GM18505 (cell line): Measurements from ENCODE around the gene ITGB1BP2.
"Not testable (repeated sequence)": the region's sequence is repeated elsewhere in the genome, so short reads cannot be mapped to it uniquely, and the experiment has no call there.

ENCODE experiments used
- ATAC-seq: cut with Tn5 transposase; IDR thresholded peaks from one replicate; pipeline ENCODE4 v1.9.1; 2021; ENCODE audit not compliant: unreplicated experiment
- POLR2A ChIP-seq: IDR thresholded peaks from 4 replicates; pipeline ENCODE4 v1.6.1; 2011; ENCODE audit warnings: borderline replicate concordance; ENCODE audit not compliant: insufficient read depth, insufficient read length; ENCODE audit errors: extremely low read depth

The ITGB1BP2 gene

DNA sequence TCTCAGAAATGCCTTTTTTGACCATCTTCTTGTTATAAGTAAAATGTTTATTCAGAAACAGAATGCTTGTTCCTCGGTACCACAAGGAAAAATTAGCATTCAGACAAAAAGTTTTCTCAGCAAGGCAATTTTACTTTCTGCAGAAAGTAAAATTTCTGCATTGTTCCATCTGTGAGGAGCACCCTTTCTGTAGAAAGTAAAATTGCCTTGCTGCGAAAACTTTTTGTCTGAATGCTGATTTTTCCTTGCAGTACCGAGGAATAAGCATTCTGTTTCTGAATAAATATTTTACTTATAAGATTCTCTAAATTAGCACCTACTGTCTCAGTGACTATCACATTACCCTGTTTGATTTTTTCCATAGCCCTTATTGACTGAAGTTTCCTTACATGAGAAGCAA is 24.8 kb downstream of the ITGB1BP2 start:
- no peak for TF ChIP-seq POLR2A
- ATAC-seq = no peak

DNA sequence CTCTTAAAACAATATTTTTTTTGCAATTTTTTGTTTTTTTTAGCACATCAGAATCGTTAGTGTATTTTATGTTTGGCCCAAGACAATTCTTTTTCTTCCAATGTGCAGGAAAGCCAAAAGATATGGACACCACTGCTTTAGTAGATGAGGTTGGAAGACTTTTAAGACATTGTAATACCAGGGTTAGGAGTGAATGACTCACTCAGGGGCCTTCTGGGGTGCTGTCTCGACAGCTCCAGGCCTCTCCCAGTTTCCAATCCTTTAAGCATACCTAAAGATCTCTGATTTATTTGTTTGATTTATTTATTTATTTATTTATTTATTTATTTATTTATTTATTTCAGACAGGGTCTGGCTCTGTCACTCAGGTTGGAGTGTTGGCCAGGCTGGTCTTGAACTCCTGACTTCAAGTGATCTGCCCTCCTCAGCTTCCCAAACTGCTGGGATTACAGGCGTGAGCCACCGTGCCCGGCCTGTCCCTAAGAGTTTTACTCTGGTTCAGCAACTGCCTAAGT is 47.7 kb downstream of the ITGB1BP2 start:
- ATAC-seq = not testable (repeated sequence)

DNA sequence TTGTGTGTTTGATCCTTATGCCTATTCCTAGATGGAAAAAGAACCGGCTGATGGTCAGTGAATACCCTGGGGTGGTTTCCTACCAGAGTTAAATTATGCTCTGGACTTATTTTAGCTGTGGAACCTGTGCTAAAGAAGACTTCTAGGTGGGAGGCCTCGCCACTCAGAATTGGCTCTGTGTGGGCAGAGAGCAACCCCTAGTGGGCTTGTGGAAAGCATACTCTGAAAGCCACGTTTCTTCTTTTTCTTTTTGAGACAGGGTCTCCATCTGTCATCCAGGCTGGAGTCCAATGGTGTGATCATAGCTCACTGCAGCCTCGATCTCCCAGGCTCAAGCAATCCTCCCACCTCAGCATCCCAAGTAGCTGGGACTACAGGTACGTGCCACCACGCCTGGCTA is 48.3 kb downstream of the ITGB1BP2 start:
- not testable (repeated sequence) for ATAC-seq

GRCh38 chrX:71352439-71352838 is 50.9 kb downstream of the ITGB1BP2 start:
- not testable (repeated sequence) for ATAC-seq
